Fibroblast of villous mesenchyme (primary cell): Measurements from ENCODE around the gene BZW2. TPM values are rescaled to one million over a fixed set of nuclear protein-coding genes. Genes with fewer than 3 reads are reported as not detected.

ENCODE experiments used
- DNase-seq: peaks from one replicate; pipeline ENCODE4 v3.0.0-alpha.2; 2010; ENCODE audit warnings: low read depth
- H3K4me3 ChIP-seq: 2 replicates; pipeline ENCODE4 v1.5.1; 2011; ENCODE audit warnings: low read depth, mild to moderate bottlenecking, low read length
- total RNA-seq: library from RNA; depleted of rRNA; stranded (reverse); fragments of >200 nt; gene quantifications from 2 replicates; pipeline ENCODE4 v1.2.3, GENCODE V29; 2012
- TF ChIP-seq, protein P1 (sequence below): IDR thresholded peaks from 2 replicates; pipeline ENCODE4 v1.5.1; 2012; ENCODE audit warnings: low read depth, mild to moderate bottlenecking, low read length; ENCODE audit not compliant: insufficient read depth

The BZW2 gene
- total RNA-seq, 1 donor: 53.5 TPM

- H3K4me3 ChIP-seq: no peak overlapping the region
- DNase-seq: no peak
- TF ChIP-seq, protein P1, sequence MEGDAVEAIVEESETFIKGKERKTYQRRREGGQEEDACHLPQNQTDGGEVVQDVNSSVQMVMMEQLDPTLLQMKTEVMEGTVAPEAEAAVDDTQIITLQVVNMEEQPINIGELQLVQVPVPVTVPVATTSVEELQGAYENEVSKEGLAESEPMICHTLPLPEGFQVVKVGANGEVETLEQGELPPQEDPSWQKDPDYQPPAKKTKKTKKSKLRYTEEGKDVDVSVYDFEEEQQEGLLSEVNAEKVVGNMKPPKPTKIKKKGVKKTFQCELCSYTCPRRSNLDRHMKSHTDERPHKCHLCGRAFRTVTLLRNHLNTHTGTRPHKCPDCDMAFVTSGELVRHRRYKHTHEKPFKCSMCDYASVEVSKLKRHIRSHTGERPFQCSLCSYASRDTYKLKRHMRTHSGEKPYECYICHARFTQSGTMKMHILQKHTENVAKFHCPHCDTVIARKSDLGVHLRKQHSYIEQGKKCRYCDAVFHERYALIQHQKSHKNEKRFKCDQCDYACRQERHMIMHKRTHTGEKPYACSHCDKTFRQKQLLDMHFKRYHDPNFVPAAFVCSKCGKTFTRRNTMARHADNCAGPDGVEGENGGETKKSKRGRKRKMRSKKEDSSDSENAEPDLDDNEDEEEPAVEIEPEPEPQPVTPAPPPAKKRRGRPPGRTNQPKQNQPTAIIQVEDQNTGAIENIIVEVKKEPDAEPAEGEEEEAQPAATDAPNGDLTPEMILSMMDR: no peak
Measured at GRCh38 chr7:16711730-16712129, 65.7 kb downstream of the BZW2 start.

DNA sequence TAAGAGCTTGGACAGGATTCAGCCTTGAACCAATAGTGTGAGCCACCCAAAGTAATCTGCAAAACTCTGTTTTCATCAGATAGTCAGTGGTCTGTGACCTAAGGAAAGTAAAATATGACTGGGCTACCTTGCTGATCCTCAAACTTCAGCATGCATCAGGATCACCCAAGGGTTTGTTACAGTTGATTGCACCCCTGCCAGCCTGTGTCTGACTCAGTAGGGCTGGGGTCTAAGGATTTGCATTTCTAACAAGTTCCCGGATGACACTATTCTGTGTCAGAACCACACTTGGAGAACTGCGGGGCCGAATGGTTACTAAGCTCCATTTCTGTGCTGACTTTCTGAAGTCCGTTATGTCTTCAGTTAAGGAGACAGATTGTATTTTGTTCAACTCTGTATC lies 66.9 kb downstream of the BZW2 start:
- DNase-seq: no peak
- H3K4me3 ChIP-seq: no peak overlapping the region
- TF ChIP-seq, protein P1: no peak

DNA sequence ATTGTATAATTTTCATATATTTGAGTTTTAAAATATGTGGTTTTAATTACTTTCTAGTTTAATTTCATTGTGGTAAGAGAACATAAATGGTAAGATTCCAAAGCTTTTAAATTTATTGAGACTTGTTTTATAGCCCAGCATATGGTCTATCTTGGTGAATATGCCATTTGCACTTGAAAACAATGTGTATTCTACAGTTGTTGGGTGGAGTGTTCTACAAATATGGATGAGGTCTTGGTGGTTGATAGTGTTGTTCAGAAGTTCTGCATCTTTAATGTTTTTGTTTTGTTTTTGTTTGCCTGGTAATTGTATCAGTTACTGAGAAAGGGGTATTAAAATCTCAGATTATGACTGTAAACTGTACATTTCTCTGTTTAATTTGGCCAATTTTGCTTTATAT lies 69.9 kb downstream of the BZW2 start:
- TF ChIP-seq, protein P1: no peak
- no peak overlapping the region for H3K4me3 ChIP-seq
- no peak for DNase-seq

DNA sequence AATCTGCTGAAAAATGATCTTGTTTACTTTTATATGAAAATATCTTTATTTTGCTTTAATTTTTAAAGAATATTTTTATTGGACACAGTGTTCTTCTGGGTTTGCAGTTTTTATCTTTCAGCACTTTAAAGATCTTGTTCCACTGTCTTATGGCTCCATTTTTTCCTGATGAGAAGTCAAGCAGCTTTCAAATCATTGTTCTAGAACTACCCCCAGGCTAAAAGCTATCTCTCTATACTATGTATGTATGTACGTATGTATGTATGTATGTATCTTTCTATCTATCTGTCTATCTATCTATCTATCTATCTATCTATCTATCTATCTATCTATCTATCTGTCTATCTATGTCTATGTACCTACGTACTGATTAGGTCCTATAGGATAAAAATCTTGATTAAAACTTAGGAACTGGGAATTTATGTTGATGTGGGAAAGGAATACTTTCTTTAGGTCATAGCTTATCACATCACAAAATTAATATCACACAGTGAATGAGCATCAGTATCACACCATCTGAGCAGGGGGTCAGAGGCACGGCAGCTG lies 72.2 kb downstream of the BZW2 start:
- DNase-seq: no peak
- H3K4me3 ChIP-seq: no peak overlapping the region
- TF ChIP-seq, protein P1: no peak

- TF ChIP-seq, protein P1: no peak
- DNase-seq: no peak
- no peak overlapping the region for H3K4me3 ChIP-seq
Measured at GRCh38 chr7:16719699-16720098, 73.7 kb downstream of the BZW2 start.

DNA sequence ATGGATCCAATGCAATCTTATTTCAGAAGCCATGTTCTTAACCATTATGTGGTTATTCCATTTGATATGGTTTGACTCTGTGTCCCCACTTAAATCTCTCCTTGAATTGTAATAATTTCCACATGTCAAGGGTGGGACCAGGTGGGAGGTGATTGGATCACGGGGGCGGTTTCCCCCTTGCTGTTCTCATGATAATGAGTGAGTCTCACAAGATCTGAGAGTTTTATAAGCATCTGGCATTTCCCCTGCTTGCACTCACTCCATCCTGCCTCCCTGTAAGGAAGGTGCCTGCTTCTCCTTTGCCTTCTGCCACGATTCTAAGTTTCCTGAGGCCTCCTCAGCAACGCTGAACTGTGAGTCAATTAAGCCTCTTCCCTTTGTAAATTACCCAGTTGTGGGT lies 75.6 kb downstream of the BZW2 start:
- no peak for DNase-seq
- TF ChIP-seq, protein P1: no peak
- no peak overlapping the region for H3K4me3 ChIP-seq

DNA sequence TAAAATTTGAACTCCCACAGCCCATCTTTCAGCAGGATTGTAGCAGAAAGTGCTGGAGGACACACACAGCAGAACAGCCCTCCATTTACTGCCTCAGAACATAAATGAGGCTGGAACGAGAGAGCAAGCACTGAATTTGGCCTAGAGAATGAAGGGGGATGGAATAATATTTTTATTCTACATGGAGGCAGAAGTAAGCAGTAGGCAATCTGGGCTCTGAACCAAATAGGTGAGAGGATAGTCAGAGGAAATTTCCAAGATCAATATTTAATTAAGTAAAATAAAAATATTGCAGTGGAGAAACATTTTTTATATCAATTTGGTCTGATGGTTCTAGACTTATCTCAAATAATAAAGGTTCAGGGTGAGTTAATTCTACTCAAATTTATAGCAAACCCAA lies 78.4 kb downstream of the BZW2 start:
- no peak for DNase-seq
- TF ChIP-seq, protein P1: no peak
- no peak overlapping the region for H3K4me3 ChIP-seq
